ENCODE measurements around the gene FRS2.

DNA sequence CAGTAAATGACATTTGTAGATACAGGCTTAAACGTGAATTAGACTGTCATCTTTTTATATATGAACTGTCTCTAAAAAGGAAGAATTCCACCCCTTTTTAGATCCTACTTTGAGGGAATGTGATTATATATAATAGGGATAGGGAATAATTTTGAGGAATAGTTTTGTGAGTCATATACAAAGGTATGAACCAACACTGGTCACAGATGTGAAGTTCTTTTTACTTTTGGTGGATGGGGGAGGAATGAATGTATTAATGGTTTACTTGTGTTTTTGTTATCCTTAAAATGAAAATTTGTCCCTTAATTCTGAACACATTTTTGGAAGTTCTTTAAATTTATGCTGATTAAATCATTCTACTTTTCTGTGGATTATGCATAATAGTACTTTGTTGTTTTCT is 30.4 kb downstream of the FRS2 start:
- TF ChIP-seq, protein P1, sequence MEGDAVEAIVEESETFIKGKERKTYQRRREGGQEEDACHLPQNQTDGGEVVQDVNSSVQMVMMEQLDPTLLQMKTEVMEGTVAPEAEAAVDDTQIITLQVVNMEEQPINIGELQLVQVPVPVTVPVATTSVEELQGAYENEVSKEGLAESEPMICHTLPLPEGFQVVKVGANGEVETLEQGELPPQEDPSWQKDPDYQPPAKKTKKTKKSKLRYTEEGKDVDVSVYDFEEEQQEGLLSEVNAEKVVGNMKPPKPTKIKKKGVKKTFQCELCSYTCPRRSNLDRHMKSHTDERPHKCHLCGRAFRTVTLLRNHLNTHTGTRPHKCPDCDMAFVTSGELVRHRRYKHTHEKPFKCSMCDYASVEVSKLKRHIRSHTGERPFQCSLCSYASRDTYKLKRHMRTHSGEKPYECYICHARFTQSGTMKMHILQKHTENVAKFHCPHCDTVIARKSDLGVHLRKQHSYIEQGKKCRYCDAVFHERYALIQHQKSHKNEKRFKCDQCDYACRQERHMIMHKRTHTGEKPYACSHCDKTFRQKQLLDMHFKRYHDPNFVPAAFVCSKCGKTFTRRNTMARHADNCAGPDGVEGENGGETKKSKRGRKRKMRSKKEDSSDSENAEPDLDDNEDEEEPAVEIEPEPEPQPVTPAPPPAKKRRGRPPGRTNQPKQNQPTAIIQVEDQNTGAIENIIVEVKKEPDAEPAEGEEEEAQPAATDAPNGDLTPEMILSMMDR (IDR thresholded peaks at IDR 0.05) = no peak
- no peak for TF ChIP-seq POLR2A (IDR thresholded peaks at IDR 0.05)
